ENCODE measurements around the gene UNK.

Gene UNK, protein sequence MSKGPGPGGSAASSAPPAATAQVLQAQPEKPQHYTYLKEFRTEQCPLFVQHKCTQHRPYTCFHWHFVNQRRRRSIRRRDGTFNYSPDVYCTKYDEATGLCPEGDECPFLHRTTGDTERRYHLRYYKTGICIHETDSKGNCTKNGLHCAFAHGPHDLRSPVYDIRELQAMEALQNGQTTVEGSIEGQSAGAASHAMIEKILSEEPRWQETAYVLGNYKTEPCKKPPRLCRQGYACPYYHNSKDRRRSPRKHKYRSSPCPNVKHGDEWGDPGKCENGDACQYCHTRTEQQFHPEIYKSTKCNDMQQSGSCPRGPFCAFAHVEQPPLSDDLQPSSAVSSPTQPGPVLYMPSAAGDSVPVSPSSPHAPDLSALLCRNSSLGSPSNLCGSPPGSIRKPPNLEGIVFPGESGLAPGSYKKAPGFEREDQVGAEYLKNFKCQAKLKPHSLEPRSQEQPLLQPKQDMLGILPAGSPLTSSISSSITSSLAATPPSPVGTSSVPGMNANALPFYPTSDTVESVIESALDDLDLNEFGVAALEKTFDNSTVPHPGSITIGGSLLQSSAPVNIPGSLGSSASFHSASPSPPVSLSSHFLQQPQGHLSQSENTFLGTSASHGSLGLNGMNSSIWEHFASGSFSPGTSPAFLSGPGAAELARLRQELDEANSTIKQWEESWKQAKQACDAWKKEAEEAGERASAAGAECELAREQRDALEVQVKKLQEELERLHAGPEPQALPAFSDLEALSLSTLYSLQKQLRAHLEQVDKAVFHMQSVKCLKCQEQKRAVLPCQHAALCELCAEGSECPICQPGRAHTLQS

DNA sequence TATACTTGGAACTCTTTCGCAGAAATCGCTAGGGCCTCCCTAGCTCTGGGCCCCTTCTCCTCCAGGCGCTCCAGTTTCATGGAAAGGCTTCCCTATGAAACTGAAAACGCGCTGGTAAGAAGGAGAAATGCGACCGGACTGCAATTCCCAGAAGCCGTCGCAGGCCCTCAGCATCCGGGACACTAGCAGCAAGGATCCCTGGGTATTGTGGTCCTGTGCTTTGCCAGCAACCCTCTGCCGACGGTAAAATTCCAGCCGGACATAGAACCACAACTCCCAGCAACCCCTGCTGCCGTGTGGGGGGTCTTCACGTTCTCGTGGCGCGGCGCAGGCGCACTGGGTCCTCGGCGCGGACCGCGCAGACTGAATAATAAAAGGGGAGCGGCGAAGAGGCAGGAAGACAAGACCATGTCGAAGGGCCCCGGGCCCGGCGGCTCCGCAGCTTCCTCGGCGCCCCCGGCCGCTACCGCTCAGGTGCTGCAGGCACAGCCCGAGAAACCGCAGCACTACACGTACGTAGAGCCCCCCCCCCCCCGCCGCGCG, at the start of gene UNK:
Gene UNK, plus strand, starts transcription at position 334 of the 543 bp plus-strand sequence. Its CDS starts 75 bp downstream, at position 409.
- peak within 1 kb of the TSS; percentile 73 for H3K4me3 ChIP-seq (ENCODE audit: low read length)
- no peaks in the 10 kb centered on the region for H3K27me3 ChIP-seq (ENCODE audit: control insufficient read depth, insufficient read depth, low read length)
- peak within 1 kb of the TSS; percentile 98 for H3K9ac ChIP-seq (ENCODE audit: low read length)
- no peaks in the 10 kb centered on the region for H3K36me3 ChIP-seq (ENCODE audit: control insufficient read depth, insufficient read depth, low read length)
- H3K4me1 ChIP-seq (ENCODE audit: control insufficient read depth, insufficient read depth, low read length), result peaks cover 24% of the 10 kb centered on the region
- H3K27ac ChIP-seq (ENCODE audit: low read depth, low read length), result peak within 1 kb of the TSS; percentile 98

GRCh38 chr17:75736173-75736835, 48.3 kb upstream of the UNK start:
- Histone ChIP-seq H3K27me3 (ENCODE audit: control insufficient read depth, insufficient read depth, low read length) (no peaks in the 10 kb centered on the region), H3K36me3 (ENCODE audit: control insufficient read depth, insufficient read depth, low read length) (peaks cover 12% of the 10 kb centered on the region), H3K27ac (ENCODE audit: low read depth, low read length) (no peak overlapping the region), H3K4me3 (ENCODE audit: low read length) (no peak overlapping the region), H3K4me1 (ENCODE audit: control insufficient read depth, insufficient read depth, low read length) (no peaks in the 10 kb centered on the region), H3K9ac (ENCODE audit: low read length) (no peak overlapping the region)

GRCh38 chr17:75737133-75737962, 47.3 kb upstream of the UNK start:
- peaks cover 12% of the 10 kb centered on the region for H3K36me3 ChIP-seq (ENCODE audit: control insufficient read depth, insufficient read depth, low read length)
- H3K4me3 ChIP-seq (ENCODE audit: low read length), result no peak overlapping the region
- H3K9ac ChIP-seq (ENCODE audit: low read length), result no peak overlapping the region
- no peaks in the 10 kb centered on the region for H3K27me3 ChIP-seq (ENCODE audit: control insufficient read depth, insufficient read depth, low read length)
- no peaks in the 10 kb centered on the region for H3K4me1 ChIP-seq (ENCODE audit: control insufficient read depth, insufficient read depth, low read length)
- H3K27ac ChIP-seq (ENCODE audit: low read depth, low read length), result no peak overlapping the region

GRCh38 chr17:75738218-75738802, 46.3 kb upstream of the UNK start:
- H3K27me3 ChIP-seq (ENCODE audit: control insufficient read depth, insufficient read depth, low read length), result no peaks in the 10 kb centered on the region
- H3K4me1 ChIP-seq (ENCODE audit: control insufficient read depth, insufficient read depth, low read length), result no peaks in the 10 kb centered on the region
- H3K36me3 ChIP-seq (ENCODE audit: control insufficient read depth, insufficient read depth, low read length), result peaks cover 12% of the 10 kb centered on the region
- no peak overlapping the region for H3K9ac ChIP-seq (ENCODE audit: low read length)
- H3K27ac ChIP-seq (ENCODE audit: low read depth, low read length), result no peak overlapping the region
- no peak overlapping the region for H3K4me3 ChIP-seq (ENCODE audit: low read length)

- H3K9ac ChIP-seq (ENCODE audit: low read length), result no peak overlapping the region
- H3K27ac ChIP-seq (ENCODE audit: low read depth, low read length), result no peak overlapping the region
- peaks cover 9% of the 10 kb centered on the region for H3K36me3 ChIP-seq (ENCODE audit: control insufficient read depth, insufficient read depth, low read length)
- no peaks in the 10 kb centered on the region for H3K4me1 ChIP-seq (ENCODE audit: control insufficient read depth, insufficient read depth, low read length)
- no peaks in the 10 kb centered on the region for H3K27me3 ChIP-seq (ENCODE audit: control insufficient read depth, insufficient read depth, low read length)
- no peak overlapping the region for H3K4me3 ChIP-seq (ENCODE audit: low read length)
Observed at GRCh38 chr17:75739174-75739573, 45.4 kb upstream of the UNK start.

GRCh38 chr17:75739801-75740200, 44.8 kb upstream of the UNK start:
- H3K27ac ChIP-seq (ENCODE audit: low read depth, low read length), result no peak overlapping the region
- no peaks in the 10 kb centered on the region for H3K27me3 ChIP-seq (ENCODE audit: control insufficient read depth, insufficient read depth, low read length)
- no peak overlapping the region for H3K9ac ChIP-seq (ENCODE audit: low read length)
- no peak overlapping the region for H3K4me3 ChIP-seq (ENCODE audit: low read length)
- peaks cover 9% of the 10 kb centered on the region for H3K36me3 ChIP-seq (ENCODE audit: control insufficient read depth, insufficient read depth, low read length)
- no peaks in the 10 kb centered on the region for H3K4me1 ChIP-seq (ENCODE audit: control insufficient read depth, insufficient read depth, low read length)

- Histone ChIP-seq H3K4me1 (ENCODE audit: control insufficient read depth, insufficient read depth, low read length) (no peaks in the 10 kb centered on the region), H3K36me3 (ENCODE audit: control insufficient read depth, insufficient read depth, low read length) (peaks cover 9% of the 10 kb centered on the region)
Observed at GRCh38 chr17:75740215-75740614, 44.4 kb upstream of the UNK start.

GRCh38 chr17:75740631-75741077, 44.0 kb upstream of the UNK start:
- no peaks in the 10 kb centered on the region for H3K4me1 ChIP-seq (ENCODE audit: control insufficient read depth, insufficient read depth, low read length)

More at GRCh38 chr17:75740215-75740614, 44.4 kb upstream of the UNK start:
- Histone ChIP-seq H3K27ac (ENCODE audit: low read depth, low read length) (no peak overlapping the region), H3K4me3 (ENCODE audit: low read length) (no peak overlapping the region), H3K27me3 (ENCODE audit: control insufficient read depth, insufficient read depth, low read length) (no peaks in the 10 kb centered on the region), H3K9ac (ENCODE audit: low read length) (no peak overlapping the region)

DNA sequence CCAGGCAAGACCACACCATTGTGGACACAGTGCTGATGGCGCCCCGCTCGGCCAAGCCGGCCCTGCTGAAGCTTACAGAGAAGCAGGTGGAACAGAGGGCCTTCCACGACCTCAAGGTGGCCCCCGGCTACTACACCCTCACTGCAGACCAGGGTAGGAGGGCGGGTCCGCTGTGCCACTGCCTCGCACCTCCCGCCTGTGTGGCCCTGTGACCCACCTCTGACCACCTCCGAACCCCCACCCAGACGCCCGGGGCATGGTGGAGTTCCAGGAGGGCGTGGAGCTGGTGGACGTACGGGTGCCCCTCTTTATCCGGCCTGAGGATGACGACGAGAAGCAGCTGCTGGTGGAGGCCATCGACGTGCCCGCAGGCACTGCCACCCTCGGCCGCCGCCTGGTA, 42.3 kb upstream of the UNK start:
- H3K27ac ChIP-seq (ENCODE audit: low read depth, low read length), result no peak overlapping the region
- peaks cover 2% of the 10 kb centered on the region for H3K36me3 ChIP-seq (ENCODE audit: control insufficient read depth, insufficient read depth, low read length)
- no peak overlapping the region for H3K9ac ChIP-seq (ENCODE audit: low read length)
- H3K4me3 ChIP-seq (ENCODE audit: low read length), result no peak overlapping the region
- no peaks in the 10 kb centered on the region for H3K27me3 ChIP-seq (ENCODE audit: control insufficient read depth, insufficient read depth, low read length)
- no peaks in the 10 kb centered on the region for H3K4me1 ChIP-seq (ENCODE audit: control insufficient read depth, insufficient read depth, low read length)

More at GRCh38 chr17:75740631-75741077, 44.0 kb upstream of the UNK start:
- Histone ChIP-seq H3K27me3 (ENCODE audit: control insufficient read depth, insufficient read depth, low read length) (no peaks in the 10 kb centered on the region), H3K9ac (ENCODE audit: low read length) (no peak overlapping the region), H3K27ac (ENCODE audit: low read depth, low read length) (no peak overlapping the region), H3K4me3 (ENCODE audit: low read length) (no peak overlapping the region), H3K36me3 (ENCODE audit: control insufficient read depth, insufficient read depth, low read length) (peaks cover 9% of the 10 kb centered on the region)

DNA sequence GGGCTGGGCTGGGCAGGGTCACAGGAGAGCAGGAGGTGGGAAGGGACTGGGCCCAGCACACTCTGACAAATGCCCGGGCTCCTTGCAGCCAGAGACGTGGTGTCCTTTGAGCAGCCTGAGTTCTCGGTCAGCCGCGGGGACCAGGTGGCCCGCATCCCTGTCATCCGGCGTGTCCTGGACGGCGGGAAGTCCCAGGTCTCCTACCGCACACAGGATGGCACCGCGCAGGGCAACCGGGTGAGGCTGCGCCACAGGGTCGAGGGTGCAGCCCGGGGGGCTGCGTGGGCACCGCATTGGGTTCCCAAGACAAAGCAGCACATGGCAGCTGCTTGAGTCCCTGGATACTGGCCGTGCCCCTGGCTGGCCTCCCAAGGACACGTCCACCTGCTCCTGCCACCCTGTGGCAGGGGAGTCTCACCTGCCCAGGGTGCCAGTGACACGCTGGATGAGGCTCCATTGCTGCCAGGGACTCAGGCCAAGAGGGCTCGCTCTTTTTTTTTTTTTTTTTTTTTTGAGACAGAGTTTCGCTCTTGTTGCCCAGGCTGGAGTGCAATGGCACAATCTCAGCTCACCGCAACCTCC, 40.9 kb upstream of the UNK start:
- Histone ChIP-seq H3K27me3 (ENCODE audit: control insufficient read depth, insufficient read depth, low read length) (no peaks in the 10 kb centered on the region), H3K27ac (ENCODE audit: low read depth, low read length) (no peak overlapping the region), H3K4me3 (ENCODE audit: low read length) (no peak overlapping the region), H3K36me3 (ENCODE audit: control insufficient read depth, insufficient read depth, low read length) (peaks cover 3% of the 10 kb centered on the region), H3K4me1 (ENCODE audit: control insufficient read depth, insufficient read depth, low read length) (peaks cover 3% of the 10 kb centered on the region), H3K9ac (ENCODE audit: low read length) (no peak overlapping the region)

GRCh38 chr17:75748706-75749105, 35.9 kb upstream of the UNK start:
- Histone ChIP-seq H3K4me1 (ENCODE audit: control insufficient read depth, insufficient read depth, low read length) (peaks cover 7% of the 10 kb centered on the region), H3K27ac (ENCODE audit: low read depth, low read length) (no peak overlapping the region), H3K27me3 (ENCODE audit: control insufficient read depth, insufficient read depth, low read length) (no peaks in the 10 kb centered on the region), H3K9ac (ENCODE audit: low read length) (no peak overlapping the region), H3K4me3 (ENCODE audit: low read length) (no peak overlapping the region), H3K36me3 (ENCODE audit: control insufficient read depth, insufficient read depth, low read length) (peaks cover 25% of the 10 kb centered on the region)
